Measurements from ENCODE around the gene CPEB4. TPM values are rescaled to one million over a fixed set of nuclear protein-coding genes. Genes with fewer than 3 reads are reported as not detected.

CPEB4 gene
- total and polyA plus RNA-seq, 2 of the 8 experiments (the other 6 are each of a cell fraction or from before 2014, with no cell fraction given): 8.4 to 13.4 TPM

DNA sequence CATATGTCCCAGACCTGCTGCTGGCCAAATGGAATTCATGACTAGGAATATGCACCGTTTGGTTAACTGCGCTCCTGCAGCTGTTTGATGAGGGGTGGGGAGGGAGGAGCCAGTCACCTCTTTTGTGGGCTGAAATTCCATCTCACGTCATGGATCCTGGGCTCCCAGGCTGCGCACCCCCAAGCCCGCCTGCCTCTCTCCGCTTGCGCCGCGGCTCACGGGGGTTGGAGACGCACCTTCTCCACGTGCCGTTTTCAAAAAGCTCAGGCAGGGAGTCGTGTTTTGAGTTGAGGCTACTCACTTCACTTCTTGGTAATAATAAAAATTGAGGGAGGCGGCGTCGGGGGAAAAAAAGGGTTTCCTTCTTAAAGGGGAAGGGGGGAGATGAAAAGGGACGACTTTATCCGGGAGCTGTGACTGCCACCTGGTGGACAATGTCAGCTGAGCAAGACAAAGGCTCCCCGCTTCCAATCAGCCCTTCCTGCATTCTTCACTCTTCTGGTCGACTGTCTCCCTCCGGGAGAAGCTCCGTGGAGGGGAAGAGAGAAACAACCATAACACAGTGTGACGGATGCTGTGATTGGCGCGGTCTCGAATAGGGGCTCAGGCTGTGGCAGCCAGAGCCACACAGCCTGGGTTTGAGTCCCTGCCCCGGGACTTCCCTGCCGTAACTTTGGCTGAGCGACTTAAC is 84.9 kb downstream of the CPEB4 start (continued):
- no peak for TF ChIP-seq SAP30 (IDR thresholded peaks at IDR 0.05; ENCODE audit: insufficient read depth, insufficient replicate concordance, low read length)
- TF ChIP-seq SUZ12 (IDR thresholded peaks at IDR 0.05; ENCODE audit: low read length): no peak
- no peak for TF ChIP-seq CHD7 (IDR thresholded peaks at IDR 0.05; ENCODE audit: insufficient replicate concordance, low read length)
- TF ChIP-seq FOSL1 (IDR thresholded peaks at IDR 0.05; ENCODE audit: insufficient read depth, low read depth, low read length): no peak
- TF ChIP-seq POLR2A (IDR thresholded peaks at IDR 0.05; ENCODE audit: control extremely low read depth in 1 of 2, low read depth in 2 of 2, low read length in 2 of 2): no peak
- TF ChIP-seq TAF1 (IDR thresholded peaks at IDR 0.05; ENCODE audit: low read depth, low read length): 0 out of 2 replicates have a peak, but pooled peaks have one; percentile 3
- peak; percentile 41; the same call in 1 of the 2 replicates for TF ChIP-seq JUND (IDR thresholded peaks at IDR 0.05; ENCODE audit: low read length)
- no peak for TF ChIP-seq RNF2 (IDR thresholded peaks at IDR 0.05; ENCODE audit: borderline replicate concordance, low read depth, low read length, missing control alignments, poor library complexity, severe bottlenecking)
- TF ChIP-seq CBX5 (IDR thresholded peaks at IDR 0.05; ENCODE audit: low read depth, low read length): no peak
- no peak for TF ChIP-seq SP1 (IDR thresholded peaks at IDR 0.05; ENCODE audit: low read depth, low read length)

Data from H1 (cell line).